ENCODE results near the gene IL3RA.
A peak's percentile ranks its signal among the peaks of the same experiment; 100 is the strongest.
"Not testable (repeated sequence)": the region's sequence is repeated elsewhere in the genome, so short reads cannot be mapped to it uniquely, and the experiment has no call there.

The IL3RA gene
- total RNA-seq, result 0.25 to 31.6 (median 12.0) reads per million in 18 experiments

DNA sequence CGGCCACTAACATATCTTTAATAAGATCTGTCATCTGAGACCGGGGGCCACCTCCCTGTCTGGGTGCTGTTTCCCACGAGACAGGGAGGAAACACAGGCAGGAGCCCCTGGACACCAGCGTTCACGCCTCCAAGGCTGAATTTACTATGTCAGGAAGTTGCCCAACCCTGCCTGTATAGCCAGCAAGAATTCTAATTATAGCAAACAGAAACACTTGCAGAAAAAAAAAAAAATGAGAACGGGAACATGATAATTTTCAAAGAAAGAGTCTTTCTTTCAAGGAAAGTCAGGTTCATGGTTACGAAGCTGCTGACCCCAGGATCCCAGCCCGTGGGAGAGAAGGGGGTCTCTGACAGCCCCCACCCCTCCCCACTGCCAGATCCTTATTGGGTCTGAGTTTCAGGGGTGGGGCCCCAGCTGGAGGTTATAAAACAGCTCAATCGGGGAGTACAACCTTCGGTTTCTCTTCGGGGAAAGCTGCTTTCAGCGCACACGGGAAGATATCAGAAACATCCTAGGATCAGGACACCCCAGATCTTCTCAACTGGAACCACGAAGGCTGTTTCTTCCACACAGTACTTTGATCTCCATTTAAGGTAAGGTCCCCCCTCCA, at the start of gene IL3RA:
IL3RA (plus strand) TSS at position 455 of the 613 bp plus-strand sequence. CDS start 4,981 bp downstream, outside the sequence.
- peak; percentile 93 to 96 for DNase-seq

DNA sequence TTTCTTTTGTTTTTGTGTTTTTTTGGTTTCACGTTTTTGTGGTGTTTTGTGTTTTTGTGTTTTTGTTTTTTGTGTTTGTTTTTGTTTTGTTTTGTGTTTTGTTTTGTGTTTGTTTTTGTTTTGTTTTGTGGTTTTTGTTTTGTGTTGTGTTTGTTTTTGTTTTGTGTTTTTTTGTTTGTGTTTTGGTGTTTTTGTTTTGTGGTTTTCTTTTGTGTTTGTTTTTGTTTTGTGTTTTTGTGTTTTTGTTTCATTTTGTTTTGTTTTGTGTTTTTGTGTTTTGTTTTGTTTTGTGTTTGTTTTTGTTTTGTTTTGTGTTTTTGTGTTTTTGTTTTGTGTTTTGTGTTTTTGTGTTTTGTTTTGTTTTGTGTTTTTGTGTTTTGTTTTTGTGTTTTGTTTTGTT, 47.0 kb upstream of the IL3RA start:
- no peak for DNase-seq

DNA sequence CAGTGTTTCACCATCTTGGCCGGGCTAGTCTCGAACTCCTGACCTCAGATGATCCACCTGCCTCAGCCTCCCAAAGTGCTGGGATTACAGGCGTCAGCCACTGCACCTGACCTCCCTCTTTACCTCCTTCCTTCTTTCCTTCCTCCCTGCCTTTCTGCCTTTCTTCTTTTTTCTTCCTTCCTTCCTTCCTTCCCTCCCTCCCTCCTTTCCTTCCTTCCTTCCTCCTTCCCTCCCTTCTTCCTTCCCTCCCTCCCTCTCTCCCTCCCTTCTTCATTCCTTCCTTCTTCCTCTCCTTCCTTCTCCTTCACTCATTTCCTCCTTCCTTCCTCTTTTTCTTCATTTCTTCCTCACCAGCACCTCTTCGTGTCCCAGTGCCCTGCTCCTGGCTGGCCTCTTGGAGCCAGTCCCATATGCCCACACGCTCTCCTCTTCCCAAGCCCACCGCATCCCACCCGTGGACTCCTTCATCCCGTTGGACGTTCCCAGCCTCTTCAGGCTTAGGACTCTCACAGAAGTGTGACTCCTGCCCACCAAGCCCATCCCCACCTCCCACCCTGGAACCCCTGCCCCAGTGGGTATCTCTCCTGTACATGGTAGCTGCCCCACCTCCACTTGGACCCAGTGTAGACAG, 45.4 kb upstream of the IL3RA start:
- DNase-seq, result no peak

DNA sequence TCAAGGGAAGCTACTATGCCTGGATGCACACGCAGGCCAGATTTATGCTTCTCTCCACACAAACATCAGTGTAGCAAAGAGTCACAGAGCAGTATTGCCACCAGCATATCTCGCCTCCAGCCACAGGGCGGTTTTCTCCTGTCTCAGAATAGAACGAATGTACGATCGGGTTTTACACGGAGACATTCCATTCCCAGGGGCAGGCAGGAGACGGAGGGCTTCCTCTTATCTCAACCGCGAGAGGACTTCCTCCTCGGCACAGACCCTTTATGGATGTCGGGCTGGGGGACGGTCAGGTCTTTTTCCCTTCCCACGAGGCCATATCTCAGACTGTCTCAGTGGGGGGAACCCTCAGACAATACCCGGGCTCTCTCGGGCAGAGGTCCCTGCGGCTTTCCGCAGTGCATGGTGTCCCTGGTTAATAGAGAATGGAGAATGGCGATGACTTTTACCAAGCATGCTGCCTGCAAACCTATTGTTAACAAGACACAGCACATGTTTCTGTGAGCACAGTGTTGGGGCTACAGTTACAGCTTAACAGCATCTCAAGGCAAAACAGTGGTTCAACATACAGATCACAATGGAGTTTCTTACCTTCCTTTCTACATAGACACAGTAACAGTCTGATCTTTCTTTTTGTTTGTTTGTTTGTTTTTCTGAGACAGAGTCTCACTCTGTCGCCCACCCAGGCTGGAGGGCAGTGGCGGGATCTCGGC, 43.9 kb upstream of the IL3RA start:
- peak in 1 of 2 donors; percentile 17 for DNase-seq

DNA sequence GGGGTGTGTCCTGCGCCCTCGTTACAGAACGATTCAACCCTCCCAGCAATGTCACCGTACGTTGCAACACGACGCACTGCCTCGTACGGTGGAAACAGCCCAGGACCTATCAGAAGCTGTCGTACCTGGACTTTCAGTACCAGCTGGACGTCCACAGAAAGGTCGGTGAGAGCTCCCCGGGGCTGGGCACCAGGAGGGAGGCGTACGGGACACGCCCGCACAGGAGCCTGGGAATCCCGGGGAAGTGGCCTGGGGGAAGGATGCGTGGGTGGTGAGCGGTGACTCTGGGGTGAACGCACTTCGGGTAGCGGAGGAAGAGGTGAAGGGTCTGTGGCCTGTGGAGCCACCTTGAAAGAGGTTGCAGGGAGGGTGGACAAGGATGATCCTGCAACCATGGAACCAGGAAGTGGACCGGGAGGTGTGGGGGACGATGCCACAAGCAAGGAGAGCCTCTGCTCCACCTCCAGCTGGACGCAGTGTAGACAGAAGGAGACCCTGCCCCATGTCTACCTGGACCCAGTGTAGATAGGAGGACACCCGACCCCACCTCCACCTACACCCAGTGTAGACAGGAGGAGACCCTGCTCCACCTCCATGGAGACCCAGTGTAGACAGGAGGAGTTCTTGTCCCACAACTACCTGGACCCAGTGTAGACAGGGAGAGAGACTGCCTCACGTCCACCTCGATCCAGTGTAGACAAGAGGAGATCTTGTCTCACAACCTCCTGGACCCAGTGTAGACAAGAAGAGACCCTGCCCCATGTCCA, 42.1 kb upstream of the IL3RA start:
- no peak for DNase-seq

DNA sequence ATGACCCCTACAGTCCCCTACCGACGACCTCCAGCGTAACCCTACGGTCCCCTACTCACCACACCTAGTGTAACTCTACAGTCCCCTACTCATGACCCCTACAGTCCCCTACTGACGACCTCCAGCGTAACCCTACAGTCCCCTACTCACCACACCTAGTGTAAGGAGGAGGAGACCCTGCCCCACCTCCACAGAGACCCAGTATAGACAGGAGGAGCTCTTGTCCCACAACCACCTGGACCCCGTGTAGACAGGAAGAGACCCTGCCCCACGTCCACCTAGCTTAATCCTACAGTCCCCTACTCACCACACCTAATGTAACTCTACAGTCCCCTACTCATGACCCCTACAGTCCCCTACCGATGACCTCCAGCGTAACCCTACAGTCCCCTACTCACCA, 41.0 kb upstream of the IL3RA start:
- no peak for DNase-seq

GRCh38 chrX:1297591-1297990, 39.0 kb upstream of the IL3RA start:
- not testable (repeated sequence) for DNase-seq

DNA sequence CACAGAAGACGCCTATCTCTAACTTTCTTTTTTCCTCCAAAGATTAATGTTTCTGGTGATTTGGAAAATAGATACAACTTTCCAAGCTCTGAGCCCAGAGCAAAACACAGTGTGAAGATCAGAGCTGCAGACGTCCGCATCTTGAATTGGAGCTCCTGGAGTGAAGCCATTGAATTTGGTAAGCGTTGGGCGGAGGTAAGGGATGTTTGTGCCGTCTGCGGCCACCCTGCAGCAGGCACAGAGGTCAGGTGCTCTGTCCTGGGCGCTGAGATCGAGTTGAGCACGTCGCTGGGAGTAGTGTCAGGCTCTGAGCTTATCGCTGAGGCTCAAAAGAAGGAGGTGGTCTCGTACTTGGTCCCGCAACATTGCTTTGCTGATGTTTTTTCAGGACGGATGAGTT, 36.1 kb upstream of the IL3RA start:
- DNase-seq, result no peak

- DNase-seq, result no peak
These were observed 31.2 kb upstream of the IL3RA start for GRCh38 chrX:1305411-1305810.

GRCh38 chrX:1306909-1307625, 29.5 kb upstream of the IL3RA start:
- no peak for DNase-seq

- DNase-seq, result no peak
These were observed 28.8 kb upstream of the IL3RA start for GRCh38 chrX:1307626-1308340.

DNA sequence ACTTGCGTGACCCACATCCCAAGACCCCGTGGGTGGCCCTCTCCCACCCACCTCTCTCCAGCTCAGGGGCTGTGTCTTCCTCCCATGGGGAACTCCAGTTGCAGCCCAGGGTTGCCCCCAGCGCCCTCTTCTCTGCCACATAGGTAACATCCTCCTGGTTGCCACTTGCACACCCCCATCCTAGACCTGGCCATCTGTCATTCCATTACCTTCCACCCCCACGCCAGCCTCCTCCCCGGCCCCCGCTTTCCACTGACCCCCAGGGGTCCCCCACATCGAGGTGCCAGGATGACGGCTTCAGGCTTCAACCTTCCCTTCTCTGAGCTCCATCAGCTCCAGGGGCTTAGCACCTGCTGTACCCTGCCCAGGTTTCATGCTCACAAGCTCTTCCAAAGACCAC, 28.1 kb upstream of the IL3RA start:
- DNase-seq, result no peak

GRCh38 chrX:1308917-1309316, 27.7 kb upstream of the IL3RA start:
- not testable (repeated sequence) for DNase-seq

DNA sequence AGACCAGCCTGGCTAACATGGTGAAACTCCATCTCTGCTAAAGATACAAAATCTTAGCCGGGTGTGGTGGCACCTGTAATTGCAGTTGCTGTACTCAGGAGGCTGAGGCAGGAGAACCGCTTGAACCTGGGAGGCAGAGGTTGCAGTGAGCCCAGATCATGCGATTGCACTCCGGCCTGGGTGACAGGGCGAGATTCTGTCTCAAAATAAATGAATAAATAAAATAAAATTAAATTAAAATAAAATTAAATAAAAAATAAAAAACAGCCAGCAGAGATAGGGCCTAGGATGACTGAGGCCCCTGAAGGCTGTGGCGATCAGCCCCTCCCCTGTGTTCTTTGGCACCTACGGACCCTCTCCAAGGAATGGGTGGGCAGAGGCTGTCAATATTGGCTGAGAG, 22.8 kb upstream of the IL3RA start:
- no peak for DNase-seq

GRCh38 chrX:1316527-1316926, 20.1 kb upstream of the IL3RA start:
- DNase-seq, result peak; percentile 96 to 98

DNA sequence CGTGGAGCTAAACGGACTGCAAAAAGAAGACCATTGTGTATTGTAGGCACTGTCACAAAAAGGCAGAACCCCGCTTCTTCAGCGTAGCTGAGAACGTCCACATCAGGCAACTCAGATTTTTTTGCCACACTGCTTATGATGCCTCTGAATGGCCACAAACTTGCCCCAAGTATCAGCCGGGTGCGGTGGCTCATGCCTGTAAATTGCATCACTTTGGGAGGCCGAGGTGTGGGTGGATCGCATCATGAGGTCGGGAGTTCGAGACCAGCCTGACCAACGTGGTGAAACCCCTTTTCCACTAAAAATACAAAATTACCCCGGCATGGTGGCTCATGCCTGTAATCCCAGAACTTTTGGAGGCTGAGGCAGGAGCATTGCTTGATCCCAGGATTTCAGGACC, 14.9 kb upstream of the IL3RA start:
- peak; percentile 42 to 49 for DNase-seq

GRCh38 chrX:1322393-1322792, 14.2 kb upstream of the IL3RA start:
- peak; percentile 63 to 67 for DNase-seq

DNA sequence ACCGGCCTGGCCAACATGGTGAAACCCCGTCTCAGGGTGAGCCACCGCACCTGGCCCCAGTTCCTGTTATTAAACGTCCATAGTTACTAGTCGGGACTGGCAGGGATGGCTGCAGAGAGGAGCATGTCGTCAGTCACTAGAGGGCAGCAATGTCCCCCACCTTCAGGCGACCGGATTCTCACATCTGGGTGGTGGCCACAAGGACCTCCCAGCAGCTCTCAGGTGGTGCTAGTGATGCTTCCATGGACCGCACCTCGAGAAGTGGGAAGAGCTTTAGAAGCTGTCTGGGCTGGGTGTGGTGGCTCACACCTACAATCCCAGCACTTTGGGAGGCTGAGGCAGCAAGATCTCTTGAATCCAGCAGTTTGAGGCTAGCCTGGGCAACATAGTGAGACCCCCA, 13.3 kb upstream of the IL3RA start:
- peak; percentile 67 to 84 for DNase-seq

GRCh38 chrX:1325515-1326116, 11.0 kb upstream of the IL3RA start:
- DNase-seq, result no peak

GRCh38 chrX:1327651-1328304, 8.8 kb upstream of the IL3RA start:
- no peak for DNase-seq

- DNase-seq, result peak; percentile 25 to 53
These were observed 6.0 kb upstream of the IL3RA start for GRCh38 chrX:1330605-1331004.
